SK-N-SH (cell line): Measurements from ENCODE around the gene NUAK1. TPM values are rescaled to one million over a fixed set of nuclear protein-coding genes. Genes with fewer than 3 reads are reported as not detected.

Experiments
- CTCF ChIA-PET: fragments of 300-600, 350-600 bp; formaldehyde crosslinking; extraction: SDS; loops from one replicate; lab custom pipeline; 2021; lab: Yijun Ruan, JAX
- POLR2A ChIA-PET: fragments of 350-600 bp; sonication (Branson Sonifier 250); formaldehyde crosslinking; extraction: SDS; loops from one replicate; lab custom pipeline; 2020; ENCODE audit warnings: antibody characterized with exemption, inconsistent platforms; lab: Yijun Ruan, JAX
- DNase-seq: peaks from one replicate; pipeline ENCODE4 v3.0.0; 2012
- H2AFZ ChIP-seq: fragments of 200-600 bp; sonication (generic); 2 replicates; pipeline ENCODE4 v1.8.1; 2016; ENCODE audit warnings: antibody characterized with exemption, mild to moderate bottlenecking, low read depth
- H3F3A ChIP-seq: fragments of 200-600 bp; sonication (generic); replicated peaks from 2 replicates; pipeline ENCODE3; 2016; ENCODE audit warnings: antibody characterized with exemption, mild to moderate bottlenecking; ENCODE audit not compliant: insufficient read depth
- H3K27ac ChIP-seq, 2 experiments: fragments of 200-500 bp in 1 of 2; fragments of 200-600 bp in 1 of 2; sonication (Bioruptor generic) in 1 of 2; sonication (generic), shearing (Covaris generic) in 1 of 2; 2 replicates each; pipeline versions ENCODE4 v1.5.1 to v1.6.1; 2014 to 2016; ENCODE audit warnings: low read depth in 2 of 2, inconsistent platforms in 1 of 2, low read length in 1 of 2, mild to moderate bottlenecking in 1 of 2, mixed read lengths in 1 of 2
- H3K27me3 ChIP-seq: fragments of 200-600 bp; sonication (generic), shearing (Covaris generic); 2 replicates; pipeline ENCODE4 v1.6.1; 2016; ENCODE audit warnings: mixed run types; ENCODE audit not compliant: insufficient read depth
- H3K36me3 ChIP-seq, 2 experiments: fragments of 200-500 bp in 1 of 2; fragments of 200-600 bp in 1 of 2; sonication (Bioruptor generic) in 1 of 2; sonication (generic) in 1 of 2; replicated peaks in 1 of 2; 2 replicates each; pipeline versions ENCODE3 to v1.5.1; 2014 to 2016; ENCODE audit warnings: low read length in 1 of 2, mild to moderate bottlenecking in 1 of 2; ENCODE audit not compliant: insufficient read depth in 2 of 2, control insufficient read depth in 1 of 2
- H3K4me1 ChIP-seq, 2 experiments: fragments of 200-500 bp in 1 of 2; fragments of 200-600 bp in 1 of 2; sonication (Bioruptor generic) in 1 of 2; sonication (generic), shearing (Covaris generic) in 1 of 2; 2 replicates each; pipeline versions ENCODE4 v1.5.1 to v1.6.1; 2014 to 2016; ENCODE audit warnings: low read depth in 1 of 2, low read length in 1 of 2, mixed run types in 1 of 2; ENCODE audit not compliant: insufficient read depth in 2 of 2, control insufficient read depth in 1 of 2
- H3K4me2 ChIP-seq: fragments of 200-600 bp; sonication (generic), shearing (Covaris generic); 2 replicates; pipeline ENCODE4 v1.6.1; 2017; ENCODE audit warnings: mixed run types
- H3K4me3 ChIP-seq, 2 experiments: fragments of 200-500 bp in 1 of 2; fragments of 200-600 bp in 1 of 2; sonication (Bioruptor generic) in 1 of 2; sonication (generic), shearing (Covaris generic) in 1 of 2; 2 replicates each; pipeline versions ENCODE4 v1.5.1 to v1.8.1; 2014 to 2016; ENCODE audit warnings: low read depth in 2 of 2, inconsistent platforms in 1 of 2, low read length in 1 of 2, mild to moderate bottlenecking in 1 of 2, mixed read lengths in 1 of 2, moderate library complexity in 1 of 2
- H3K79me2 ChIP-seq: fragments of 200-600 bp; sonication (generic); 2 replicates; pipeline ENCODE4 v1.8.1; 2017; ENCODE audit warnings: mild to moderate bottlenecking; ENCODE audit not compliant: insufficient read depth
- H3K9ac ChIP-seq: fragments of 200-600 bp; sonication (generic); 2 replicates; pipeline ENCODE4 v1.6.1; 2017; ENCODE audit warnings: mixed run types
- H3K9me2 ChIP-seq: fragments of 200-600 bp; sonication (generic); 2 replicates; pipeline ENCODE4 v1.6.1; 2017; ENCODE audit warnings: mixed run types
- H3K9me3 ChIP-seq: fragments of 200-600 bp; sonication (generic); 2 replicates; pipeline ENCODE4 v1.6.1; 2017; ENCODE audit warnings: mixed run types, mild to moderate bottlenecking, moderate library complexity
- H4K20me1 ChIP-seq: fragments of 200-600 bp; sonication (generic); 2 replicates; pipeline ENCODE4 v1.6.1; 2017; ENCODE audit warnings: mild to moderate bottlenecking, mixed run types; ENCODE audit not compliant: insufficient read depth
- ELF1 ChIP-seq: IDR thresholded peaks from 2 replicates; pipeline ENCODE4 v1.4.0; 2012
- EP300 ChIP-seq, 2 experiments: IDR thresholded peaks; 2 replicates each; pipeline versions ENCODE4 v1.4.0 to v1.6.1; 2012; ENCODE audit warnings: borderline replicate concordance in 1 of 2, low read depth in 1 of 2, low read length in 1 of 2
- FOSL2 ChIP-seq: IDR thresholded peaks from 2 replicates; pipeline ENCODE4 v1.4.0; 2012; ENCODE audit warnings: low read depth, mild to moderate bottlenecking, moderate library complexity, borderline replicate concordance
- FOXJ3 ChIP-seq: sonication (generic); formaldehyde crosslinking; IDR thresholded peaks from 2 replicates; pipeline ENCODE4 v1.5.1; 2020; ENCODE audit warnings: mild to moderate bottlenecking, missing genetic modification reagents
- JUND ChIP-seq: IDR thresholded peaks from 2 replicates; pipeline ENCODE4 v1.4.0; 2012
- MEF2A ChIP-seq: IDR thresholded peaks from 2 replicates; pipeline ENCODE4 v1.4.0; 2012; ENCODE audit warnings: low read depth, borderline replicate concordance
- MXI1 ChIP-seq: IDR thresholded peaks from 2 replicates; pipeline ENCODE4 v1.6.1; 2012; ENCODE audit warnings: mild to moderate bottlenecking, low read depth, low read length, improper control_type of control experiment
- NFIC ChIP-seq: IDR thresholded peaks from 2 replicates; pipeline ENCODE4 v1.4.0; 2012; ENCODE audit warnings: borderline replicate concordance
- NRF1 ChIP-seq: IDR thresholded peaks from 2 replicates; pipeline ENCODE4 v1.6.1; 2012; ENCODE audit warnings: low read depth, mild to moderate bottlenecking, low read length
- POLR2AphosphoS5 ChIP-seq: IDR thresholded peaks from 2 replicates; pipeline ENCODE4 v1.6.1; 2012; ENCODE audit warnings: low read depth, low read length
- RCOR1 ChIP-seq: fragments of 150-350 bp; IDR thresholded peaks from 2 replicates; pipeline ENCODE4 v1.6.1; 2017; ENCODE audit warnings: antibody characterized with exemption, low read length
- RFX5 ChIP-seq: IDR thresholded peaks from 2 replicates; pipeline ENCODE4 v1.6.1; 2012; ENCODE audit warnings: mild to moderate bottlenecking, improper control_type of control experiment, low read length
- RXRA ChIP-seq: IDR thresholded peaks from 2 replicates; pipeline ENCODE4 v1.4.0; 2012; ENCODE audit warnings: low read depth, mild to moderate bottlenecking, borderline replicate concordance
- TAF1 ChIP-seq: IDR thresholded peaks from 2 replicates; pipeline ENCODE4 v1.6.1; 2012; ENCODE audit warnings: low read depth, mild to moderate bottlenecking, low read length, moderate library complexity, borderline replicate concordance
- TEAD4 ChIP-seq: IDR thresholded peaks from 2 replicates; pipeline ENCODE4 v1.4.0; 2012; ENCODE audit warnings: mild to moderate bottlenecking, borderline replicate concordance; ENCODE audit not compliant: insufficient read depth
- WGBS: methylation state at CpG from one replicate; pipeline ENCODE4 v1.1.6; 2017; ENCODE audit warnings: low lambda C conversion rate; 5-methylcytosine and 5-hydroxymethylcytosine counted together
- polyA plus RNA-seq, 3 experiments: library from polyadenylated mRNA; depleted of rRNA; stranded (reverse); fragments of >200 nt; gene quantifications; 2 replicates each; pipeline ENCODE4 v1.2.3, GENCODE V29; 2012
- TF ChIP-seq, protein P1 (sequence below): fragments of 150-350 bp; IDR thresholded peaks from 2 replicates; pipeline ENCODE4 v1.6.1; 2016; ENCODE audit warnings: mild to moderate bottlenecking, low read depth, low read length
- TF ChIP-seq, protein P2 (sequence below): fragments of 150-350 bp; IDR thresholded peaks from 2 replicates; pipeline ENCODE4 v1.6.1; 2017; ENCODE audit warnings: antibody characterized with exemption, low read length, low read depth, borderline replicate concordance
- TF ChIP-seq, protein P3 (sequence below): IDR thresholded peaks from 2 replicates; pipeline ENCODE4 v1.4.0; 2012; ENCODE audit warnings: low read depth, borderline replicate concordance
- TF ChIP-seq, protein P4 (sequence below): IDR thresholded peaks from 2 replicates; pipeline ENCODE4; 2012

NUAK1 gene
- polyA plus RNA-seq, 1 of the 3 experiments (the other 2 are of a cell fraction) = 8.1 TPM

DNA sequence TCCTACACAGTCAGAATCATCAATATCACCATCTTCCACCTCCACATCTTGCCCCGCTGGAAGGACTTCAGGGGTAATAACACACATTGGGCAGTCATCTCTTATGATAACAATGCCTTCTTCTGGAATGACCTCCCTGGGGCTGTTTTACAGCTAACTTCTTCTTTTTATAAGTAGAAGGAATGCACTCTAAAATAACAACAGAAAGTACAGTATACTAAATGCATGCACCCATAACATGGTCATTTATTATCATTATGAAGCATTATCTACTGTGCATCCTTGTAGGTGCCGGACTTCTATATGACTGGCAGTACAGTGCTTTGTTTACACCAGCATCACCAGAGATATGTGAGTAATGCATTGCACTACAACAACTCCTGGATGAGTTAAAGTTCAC lies 19.0 kb upstream of the NUAK1 start (continued):
- TF ChIP-seq RFX5 = no peak
- TF ChIP-seq, protein P1, sequence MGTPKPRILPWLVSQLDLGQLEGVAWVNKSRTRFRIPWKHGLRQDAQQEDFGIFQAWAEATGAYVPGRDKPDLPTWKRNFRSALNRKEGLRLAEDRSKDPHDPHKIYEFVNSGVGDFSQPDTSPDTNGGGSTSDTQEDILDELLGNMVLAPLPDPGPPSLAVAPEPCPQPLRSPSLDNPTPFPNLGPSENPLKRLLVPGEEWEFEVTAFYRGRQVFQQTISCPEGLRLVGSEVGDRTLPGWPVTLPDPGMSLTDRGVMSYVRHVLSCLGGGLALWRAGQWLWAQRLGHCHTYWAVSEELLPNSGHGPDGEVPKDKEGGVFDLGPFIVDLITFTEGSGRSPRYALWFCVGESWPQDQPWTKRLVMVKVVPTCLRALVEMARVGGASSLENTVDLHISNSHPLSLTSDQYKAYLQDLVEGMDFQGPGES = no peak
- TF ChIP-seq NFIC = no peak

DNA sequence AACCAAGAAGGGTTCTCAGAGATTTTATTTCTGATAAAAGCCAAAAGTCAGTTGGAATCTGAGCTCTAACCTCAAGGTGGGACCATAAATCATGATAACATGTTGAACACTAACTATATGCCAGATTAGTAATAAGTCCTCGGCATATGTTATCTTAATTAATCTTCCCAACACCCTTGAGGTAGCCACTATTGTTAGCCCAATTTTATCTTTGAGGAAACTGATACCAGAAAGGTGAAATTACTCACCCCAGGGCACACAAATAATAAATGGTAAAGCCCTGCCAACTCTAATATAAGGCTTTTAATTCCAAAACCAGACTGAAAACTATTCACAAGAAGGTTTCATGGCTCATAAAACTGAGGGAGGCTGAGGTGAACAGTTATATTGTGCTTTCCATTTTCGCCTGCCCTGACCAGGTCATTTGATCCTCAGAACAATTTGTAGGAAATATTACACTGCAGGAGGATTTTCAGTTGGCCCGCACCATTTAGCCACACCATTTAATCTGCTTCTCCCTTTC lies 16.1 kb upstream of the NUAK1 start:
- 61% methylated on average over 3 of the region's 3 CpGs for WGBS
- Histone ChIP-seq H4K20me1 (no peaks in the 10 kb centered on the region), H2AFZ (no peak overlapping the region), H3K4me2 (no peak overlapping the region), H3K27me3 (no peaks in the 10 kb centered on the region), H3K9me3 (no peaks in the 10 kb centered on the region), H3K9me2 (no peaks in the 10 kb centered on the region), H3K9ac (no peak overlapping the region), H3K36me3 (no peaks in the 10 kb centered on the region), H3K27ac (no peak overlapping the region), H3K4me1 (no peaks in the 10 kb centered on the region), H3K79me2 (no peaks in the 10 kb centered on the region), H3K4me3 (no peak overlapping the region), H3F3A (no peaks in the 10 kb centered on the region)
- POLR2A ChIA-PET = no interaction called here
- CTCF ChIA-PET = interaction anchor here (1.3 to 2.0 kb wide), 2 partner anchors 19 to 69 kb away, joined by 5 read pairs; no protein-coding TSS in a partner anchor
- no peak for DNase-seq
- TF ChIP-seq ELF1 (no peak), TEAD4 (no peak), NRF1 (no peak), JUND (no peak), RCOR1 (no peak), POLR2AphosphoS5 (no peak), FOXJ3 (no peak), FOSL2 (no peak), EP300 (IDR thresholded peaks at IDR 0.05; ENCODE audit: borderline replicate concordance in 1 of 2, low read depth in 1 of 2, low read length in 1 of 2) (no peak), MEF2A (no peak), RXRA (no peak), MXI1 (no peak), TAF1 (no peak)
- TF ChIP-seq, protein P2, sequence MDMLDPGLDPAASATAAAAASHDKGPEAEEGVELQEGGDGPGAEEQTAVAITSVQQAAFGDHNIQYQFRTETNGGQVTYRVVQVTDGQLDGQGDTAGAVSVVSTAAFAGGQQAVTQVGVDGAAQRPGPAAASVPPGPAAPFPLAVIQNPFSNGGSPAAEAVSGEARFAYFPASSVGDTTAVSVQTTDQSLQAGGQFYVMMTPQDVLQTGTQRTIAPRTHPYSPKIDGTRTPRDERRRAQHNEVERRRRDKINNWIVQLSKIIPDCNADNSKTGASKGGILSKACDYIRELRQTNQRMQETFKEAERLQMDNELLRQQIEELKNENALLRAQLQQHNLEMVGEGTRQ = no peak
- TF ChIP-seq, protein P1 = no peak
- TF ChIP-seq, protein P3, sequence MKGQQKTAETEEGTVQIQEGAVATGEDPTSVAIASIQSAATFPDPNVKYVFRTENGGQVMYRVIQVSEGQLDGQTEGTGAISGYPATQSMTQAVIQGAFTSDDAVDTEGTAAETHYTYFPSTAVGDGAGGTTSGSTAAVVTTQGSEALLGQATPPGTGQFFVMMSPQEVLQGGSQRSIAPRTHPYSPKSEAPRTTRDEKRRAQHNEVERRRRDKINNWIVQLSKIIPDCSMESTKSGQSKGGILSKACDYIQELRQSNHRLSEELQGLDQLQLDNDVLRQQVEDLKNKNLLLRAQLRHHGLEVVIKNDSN = no peak
- TF ChIP-seq, protein P4, sequence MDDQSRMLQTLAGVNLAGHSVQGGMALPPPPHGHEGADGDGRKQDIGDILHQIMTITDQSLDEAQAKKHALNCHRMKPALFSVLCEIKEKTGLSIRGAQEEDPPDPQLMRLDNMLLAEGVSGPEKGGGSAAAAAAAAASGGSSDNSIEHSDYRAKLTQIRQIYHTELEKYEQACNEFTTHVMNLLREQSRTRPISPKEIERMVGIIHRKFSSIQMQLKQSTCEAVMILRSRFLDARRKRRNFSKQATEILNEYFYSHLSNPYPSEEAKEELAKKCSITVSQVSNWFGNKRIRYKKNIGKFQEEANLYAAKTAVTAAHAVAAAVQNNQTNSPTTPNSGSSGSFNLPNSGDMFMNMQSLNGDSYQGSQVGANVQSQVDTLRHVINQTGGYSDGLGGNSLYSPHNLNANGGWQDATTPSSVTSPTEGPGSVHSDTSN = no peak
